Measurements from ENCODE around the gene PPP4R2. TPM values are rescaled to one million over a fixed set of nuclear protein-coding genes. Genes with fewer than 3 reads are reported as not detected.
A peak's percentile ranks its signal among the peaks of the same experiment; 100 is the strongest.

Gene PPP4R2
- total and polyA plus RNA-seq, 7 donors: 15.1 to 94.1 (median 51.2) TPM

DNA sequence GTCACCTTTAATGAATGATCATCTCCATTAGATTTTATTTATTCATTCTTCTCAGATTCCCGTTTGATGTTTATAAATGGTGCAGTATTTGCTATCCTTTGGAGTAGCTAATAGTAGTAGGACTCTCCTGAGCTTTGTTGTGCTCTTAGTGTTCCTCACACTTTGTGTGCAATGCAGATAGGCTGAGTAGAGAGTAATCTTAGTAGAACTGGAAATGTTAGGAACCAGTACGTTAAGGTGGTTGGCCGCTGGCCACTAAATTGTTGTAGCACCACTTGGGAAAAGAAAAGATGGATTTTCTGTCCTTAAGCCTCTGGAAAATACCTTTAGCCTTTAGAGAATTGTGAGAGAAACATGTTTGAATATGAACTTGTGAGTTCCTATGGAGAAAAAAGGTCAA is 44.9 kb downstream of the PPP4R2 start:
- no peak for ATAC-seq
- H3K27me3 ChIP-seq (ENCODE audit: insufficient read depth in 3 of 3, low read length in 2 of 3): no peaks in the 10 kb centered on the region
- DNase-seq: no peak
- intact Hi-C loops (cut with DNase I): loop anchor here in 1 of 2 donors (5.0 kb wide), 1 partner anchor 44 kb away; the partner anchor contains the start of gene PPP4R2
- peaks cover 47% of the 10 kb centered on the region for H3K4me1 ChIP-seq
- TF ChIP-seq, protein P1, sequence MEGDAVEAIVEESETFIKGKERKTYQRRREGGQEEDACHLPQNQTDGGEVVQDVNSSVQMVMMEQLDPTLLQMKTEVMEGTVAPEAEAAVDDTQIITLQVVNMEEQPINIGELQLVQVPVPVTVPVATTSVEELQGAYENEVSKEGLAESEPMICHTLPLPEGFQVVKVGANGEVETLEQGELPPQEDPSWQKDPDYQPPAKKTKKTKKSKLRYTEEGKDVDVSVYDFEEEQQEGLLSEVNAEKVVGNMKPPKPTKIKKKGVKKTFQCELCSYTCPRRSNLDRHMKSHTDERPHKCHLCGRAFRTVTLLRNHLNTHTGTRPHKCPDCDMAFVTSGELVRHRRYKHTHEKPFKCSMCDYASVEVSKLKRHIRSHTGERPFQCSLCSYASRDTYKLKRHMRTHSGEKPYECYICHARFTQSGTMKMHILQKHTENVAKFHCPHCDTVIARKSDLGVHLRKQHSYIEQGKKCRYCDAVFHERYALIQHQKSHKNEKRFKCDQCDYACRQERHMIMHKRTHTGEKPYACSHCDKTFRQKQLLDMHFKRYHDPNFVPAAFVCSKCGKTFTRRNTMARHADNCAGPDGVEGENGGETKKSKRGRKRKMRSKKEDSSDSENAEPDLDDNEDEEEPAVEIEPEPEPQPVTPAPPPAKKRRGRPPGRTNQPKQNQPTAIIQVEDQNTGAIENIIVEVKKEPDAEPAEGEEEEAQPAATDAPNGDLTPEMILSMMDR (IDR thresholded peaks at IDR 0.05): no peak
- WGBS, 3 donors: 21 to 37% (median 21%) methylated on average over 3 of the region's 3 CpGs
- H3K27ac ChIP-seq: no peak overlapping the region
- no peak overlapping the region for H3K4me3 ChIP-seq
- H3K36me3 ChIP-seq (ENCODE audit: insufficient read depth in 1 of 2, low read depth in 1 of 2): no peaks in the 10 kb centered on the region
- no peaks in the 10 kb centered on the region for H3K9me3 ChIP-seq

DNA sequence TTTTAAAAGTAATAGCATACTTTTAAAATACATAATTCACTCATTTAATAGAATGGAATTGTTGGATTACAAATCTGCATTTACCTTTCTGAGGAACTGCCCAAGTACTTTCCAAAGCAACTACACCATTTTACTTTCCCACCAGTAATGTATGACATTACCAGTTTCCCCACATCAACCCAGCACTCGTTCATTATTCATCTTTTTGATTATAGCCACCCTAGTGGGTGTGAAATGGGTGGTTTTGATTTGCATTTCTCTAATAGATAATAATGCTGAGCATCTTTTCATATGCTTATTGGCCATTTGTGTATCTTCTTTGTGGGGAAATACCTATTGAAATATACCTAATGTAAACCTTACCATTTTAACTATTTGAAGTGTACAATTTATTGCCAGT is 46.8 kb downstream of the PPP4R2 start:
- intact Hi-C loops (cut with DNase I): loop anchor here in 1 of 2 donors (5.0 kb wide), 1 partner anchor 46 kb away; the partner anchor contains the start of gene PPP4R2
- WGBS, 3 donors: 74 to 84% (median 74%) methylated on average over 1 of the region's 1 CpG

DNA sequence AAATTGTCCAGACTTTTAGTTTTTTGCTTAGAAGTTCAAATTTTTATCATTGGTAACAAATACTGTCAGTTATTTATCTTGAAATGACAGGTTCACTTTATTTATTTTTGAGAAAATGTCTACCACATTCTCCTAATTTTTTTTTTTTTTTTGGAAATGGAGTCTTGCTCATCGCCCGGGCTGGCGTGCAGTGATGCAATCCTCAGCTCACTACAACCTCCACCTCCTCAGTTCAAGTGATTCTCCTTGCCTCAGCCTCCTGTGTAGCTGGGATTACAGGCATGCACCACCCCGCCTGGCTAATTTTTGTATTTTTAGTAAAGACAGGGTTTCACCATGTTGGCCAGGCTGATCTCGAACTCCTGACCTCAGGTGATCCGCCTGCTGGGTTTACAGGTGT is 48.8 kb downstream of the PPP4R2 start:
- H3K36me3 ChIP-seq (ENCODE audit: insufficient read depth in 1 of 2, low read depth in 1 of 2): no peaks in the 10 kb centered on the region
- H3K27ac ChIP-seq: no peak overlapping the region
- H3K27me3 ChIP-seq (ENCODE audit: insufficient read depth in 3 of 3, low read length in 2 of 3): no peaks in the 10 kb centered on the region
- no peaks in the 10 kb centered on the region for H3K9me3 ChIP-seq
- TF ChIP-seq, protein P1 (IDR thresholded peaks at IDR 0.05): no peak
- H3K4me1 ChIP-seq: peaks cover 32% of the 10 kb centered on the region
- DNase-seq (no peak), ATAC-seq (peak in 2 of 4 donors; percentile 33 to 51)
- 90 to 98% (median 91%) methylated on average over 6 of the region's 6 CpGs for WGBS, 3 donors
- no peak overlapping the region for H3K4me3 ChIP-seq
- intact Hi-C loops (cut with DNase I): loop anchor here in 1 of 2 donors (5.0 kb wide), 1 partner anchor 43 kb away; no protein-coding TSS in a partner anchor

More for the DNA sequence above, 46.8 kb downstream of the PPP4R2 start:
- DNase-seq: no peak
- no peaks in the 10 kb centered on the region for H3K27me3 ChIP-seq (ENCODE audit: insufficient read depth in 3 of 3, low read length in 2 of 3)
- H3K9me3 ChIP-seq: no peaks in the 10 kb centered on the region
- no peak overlapping the region for H3K27ac ChIP-seq
- TF ChIP-seq, protein P1 (IDR thresholded peaks at IDR 0.05): no peak
- no peak for ATAC-seq
- no peaks in the 10 kb centered on the region for H3K36me3 ChIP-seq (ENCODE audit: insufficient read depth in 1 of 2, low read depth in 1 of 2)
- peaks cover 35% of the 10 kb centered on the region for H3K4me1 ChIP-seq
- no peak overlapping the region for H3K4me3 ChIP-seq

DNA sequence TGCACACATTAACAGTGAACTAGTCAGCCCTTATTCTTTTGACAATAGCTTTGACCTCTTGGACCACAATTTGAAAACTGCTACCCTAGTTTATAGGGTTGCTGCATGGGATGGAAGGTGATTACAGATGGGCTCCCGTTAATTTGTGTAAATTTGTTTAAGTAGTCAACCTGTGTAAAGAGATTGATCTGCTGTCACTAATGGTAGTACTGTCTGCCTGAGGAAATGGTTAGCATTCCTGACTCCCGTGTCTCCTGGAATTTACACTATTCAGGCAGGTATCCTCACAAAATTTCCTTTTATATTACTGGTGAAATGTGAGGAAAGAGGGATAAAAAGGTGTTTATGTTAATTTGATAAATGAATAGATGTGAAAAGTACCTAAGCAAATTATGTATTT is 49.6 kb downstream of the PPP4R2 start:
- DNase-seq: no peak
- no peaks in the 10 kb centered on the region for H3K9me3 ChIP-seq
- H3K27me3 ChIP-seq (ENCODE audit: insufficient read depth in 3 of 3, low read length in 2 of 3): no peaks in the 10 kb centered on the region
- H3K27ac ChIP-seq: no peak overlapping the region
- H3K4me3 ChIP-seq: no peak overlapping the region
- 37 to 51% (median 45%) methylated on average over 2 of the region's 2 CpGs for WGBS, 3 donors
- intact Hi-C loops (cut with DNase I): loop anchor here in 1 of 2 donors (5.0 kb wide), 1 partner anchor 44 kb away; no protein-coding TSS in a partner anchor
- peaks cover 24% of the 10 kb centered on the region for H3K4me1 ChIP-seq
- TF ChIP-seq, protein P1 (IDR thresholded peaks at IDR 0.05): no peak
- no peak for ATAC-seq
- no peaks in the 10 kb centered on the region for H3K36me3 ChIP-seq (ENCODE audit: insufficient read depth in 1 of 2, low read depth in 1 of 2)

DNA sequence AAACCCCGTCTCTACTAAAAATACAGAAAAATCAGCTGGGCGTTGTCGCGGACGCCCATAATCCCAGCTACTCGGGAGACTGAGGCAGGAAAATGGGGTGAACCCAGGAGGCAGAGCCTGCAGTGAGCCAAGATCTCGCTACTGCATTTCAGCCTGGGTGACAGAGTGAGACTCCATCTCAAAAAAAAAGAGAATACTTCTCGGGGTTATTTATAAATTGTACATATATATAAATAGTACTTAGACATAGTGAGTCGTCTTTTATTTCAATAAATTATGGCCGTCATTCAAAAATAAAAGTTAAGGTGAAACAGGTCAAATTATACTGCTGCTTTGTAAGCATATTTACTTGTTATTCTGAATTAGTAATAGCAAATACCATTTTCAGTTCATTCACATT is 52.7 kb downstream of the PPP4R2 start:
- Histone ChIP-seq H3K9me3 (no peaks in the 10 kb centered on the region), H3K4me1 (peaks cover 17% of the 10 kb centered on the region), H3K27me3 (ENCODE audit: insufficient read depth in 3 of 3, low read length in 2 of 3) (no peaks in the 10 kb centered on the region), H3K4me3 (no peak overlapping the region), H3K36me3 (ENCODE audit: insufficient read depth in 1 of 2, low read depth in 1 of 2) (no peaks in the 10 kb centered on the region), H3K27ac (no peak overlapping the region)
- WGBS, 3 donors: 65 to 81% (median 69%) methylated on average over 10 of the region's 10 CpGs
- TF ChIP-seq, protein P1 (IDR thresholded peaks at IDR 0.05): no peak
- ATAC-seq (peak in 2 of 4 donors; percentile 65 to 75), DNase-seq (no peak)
- intact Hi-C loops (cut with DNase I): loop anchor here in 1 of 2 donors (5.0 kb wide), 1 partner anchor 47 kb away; no protein-coding TSS in a partner anchor

Data from psoas muscle (tissue), 8 donors.